ENCODE data around the gene PCP2.

GRCh38 chr19:7640803-7641202 lies 7.3 kb upstream of the PCP2 start:
- TF ChIP-seq CTCF (IDR thresholded peaks at IDR 0.05; ENCODE audit: low read depth, low read length) (no peak), POLR2A (IDR thresholded peaks at IDR 0.05; ENCODE audit: extremely low read depth, insufficient read length) (no peak)

All from NB4 (cell line).